Neural cell (in vitro differentiated cells): ENCODE measurements around the gene EN1. TPM values are rescaled to one million over a fixed set of nuclear protein-coding genes. Genes with fewer than 3 reads are reported as not detected.

Source experiments
- H2AFZ ChIP-seq: fragments of 200-600, 300-800 bp; sonication (generic), shearing (Covaris generic); 2 replicates; pipeline ENCODE4 v1.6.0; 2014; ENCODE audit warnings: low read depth, mild to moderate bottlenecking, antibody characterized with exemption, low read length, moderate library complexity
- H3F3A ChIP-seq: fragments of 200-600 bp; shearing (Covaris generic); 2 replicates; pipeline ENCODE4 v1.6.1; 2016; ENCODE audit warnings: mild to moderate bottlenecking, moderate library complexity, mixed read lengths, antibody characterized with exemption, low read length; ENCODE audit not compliant: insufficient read depth, poor library complexity, severe bottlenecking
- H3K27ac ChIP-seq: fragments of 200-600, 300-800 bp; sonication (generic), shearing (Covaris generic); 2 replicates; pipeline ENCODE4 v1.5.1; 2014; ENCODE audit warnings: mild to moderate bottlenecking, low read length, moderate library complexity
- H3K27me3 ChIP-seq: fragments of 300-800, 200-600 bp; sonication (generic), shearing (Covaris generic); 2 replicates; pipeline ENCODE4 v1.6.0; 2014; ENCODE audit warnings: mild to moderate bottlenecking, low read depth, low read length, moderate library complexity; ENCODE audit not compliant: insufficient read depth
- H3K36me3 ChIP-seq: fragments of 300-800, 200-600 bp; sonication (generic), shearing (Covaris generic); 2 replicates; pipeline ENCODE4 v1.5.1; 2014; ENCODE audit warnings: mild to moderate bottlenecking, antibody characterized with exemption, low read length, moderate library complexity; ENCODE audit not compliant: insufficient read depth
- H3K4me2 ChIP-seq: fragments of 300-800, 200-600 bp; sonication (generic), shearing (Covaris generic); 2 replicates; pipeline ENCODE4 v1.6.0; 2014; ENCODE audit warnings: mild to moderate bottlenecking, low read length
- H3K4me3 ChIP-seq: fragments of 300-800, 200-600 bp; sonication (generic), shearing (Covaris generic); 2 replicates; pipeline ENCODE4 v1.5.1; 2014; ENCODE audit warnings: mild to moderate bottlenecking, low read length, moderate library complexity
- H3K79me2 ChIP-seq: fragments of 200-600 bp; shearing (Covaris generic); replicated peaks from 2 replicates; pipeline ENCODE4 v1.6.0; 2014; ENCODE audit warnings: mild to moderate bottlenecking, low read length, moderate library complexity; ENCODE audit not compliant: insufficient read depth
- H3K9ac ChIP-seq: fragments of 300-800, 200-600 bp; sonication (generic), shearing (Covaris generic); 2 replicates; pipeline ENCODE4 v1.6.1; 2016; ENCODE audit warnings: mild to moderate bottlenecking, low read length, mixed read lengths
- H3K9me2 ChIP-seq: fragments of 200-600 bp; shearing (Covaris generic); 2 replicates; pipeline ENCODE4 v1.6.1; 2016; ENCODE audit warnings: mild to moderate bottlenecking, low read length, mixed read lengths; ENCODE audit not compliant: insufficient read depth
- H3K9me3 ChIP-seq: fragments of 200-600, 300-800 bp; sonication (generic), shearing (Covaris generic); 2 replicates; pipeline ENCODE4 v1.6.1; 2016; ENCODE audit warnings: mild to moderate bottlenecking, mixed run types, low read length, moderate library complexity, mixed read lengths
- H4K20me1 ChIP-seq: fragments of 200-600 bp; shearing (Covaris generic); 2 replicates; pipeline ENCODE4 v1.6.1; 2016; ENCODE audit warnings: mild to moderate bottlenecking, mixed run types; ENCODE audit not compliant: insufficient read depth
- CTCF ChIP-seq: fragments of 450-650 bp; IDR thresholded peaks from 2 replicates; pipeline ENCODE4 v1.5.1; 2014; ENCODE audit warnings: antibody characterized with exemption, mild to moderate bottlenecking, moderate library complexity; ENCODE audit not compliant: poor library complexity, severe bottlenecking
- EP300 ChIP-seq: fragments of 450-650 bp; conservative IDR thresholded peaks from 2 replicates; pipeline ENCODE4 v1.6.1; 2014; ENCODE audit warnings: antibody characterized with exemption, mild to moderate bottlenecking, moderate library complexity; ENCODE audit not compliant: poor library complexity, severe bottlenecking
- EZH2 ChIP-seq: fragments of 200-600, 300-800 bp; shearing (Covaris generic), sonication (generic); IDR thresholded peaks from 2 replicates; pipeline ENCODE4 v1.6.1; 2014; ENCODE audit warnings: antibody characterized with exemption, low read length, borderline replicate concordance, mild to moderate bottlenecking; ENCODE audit not compliant: insufficient read depth, poor library complexity, severe bottlenecking
- MXI1 ChIP-seq: fragments of 450-650 bp; conservative IDR thresholded peaks from 2 replicates; pipeline ENCODE4 v1.6.1; 2014; ENCODE audit warnings: antibody characterized with exemption, mild to moderate bottlenecking; ENCODE audit not compliant: poor library complexity, severe bottlenecking
- POLR2AphosphoS5 ChIP-seq: IDR thresholded peaks from 2 replicates; pipeline ENCODE4 v1.6.1; 2012
- RAD21 ChIP-seq: fragments of 450-650 bp; conservative IDR thresholded peaks from 2 replicates; pipeline ENCODE4 v1.6.1; 2014; ENCODE audit warnings: antibody characterized with exemption, mild to moderate bottlenecking, moderate library complexity
- REST ChIP-seq: IDR thresholded peaks from 2 replicates; pipeline ENCODE4 v1.6.1; 2012; ENCODE audit warnings: borderline replicate concordance
- SMC3 ChIP-seq: fragments of 450-650 bp; conservative IDR thresholded peaks from 2 replicates; pipeline ENCODE4 v1.6.1; 2014; ENCODE audit warnings: antibody characterized with exemption, mild to moderate bottlenecking, moderate library complexity; ENCODE audit not compliant: poor library complexity
- TAF1 ChIP-seq: IDR thresholded peaks from 2 replicates; pipeline ENCODE4 v1.6.1; 2012; ENCODE audit warnings: low read depth
- polyA plus RNA-seq: library from polyadenylated mRNA; depleted of rRNA; stranded (reverse); fragments of >200 nt; gene quantifications from 2 replicates; pipeline ENCODE4 v1.2.3, GENCODE V29; 2014

EN1 gene
- polyA plus RNA-seq, 1 donor from 2014 or later = not detected

GRCh38 chr2:118848381-118849225 is 1.2 kb upstream of the EN1 start:
- Histone ChIP-seq H3K4me2 (no peak overlapping the region), H3K9ac (no peak overlapping the region), H3K36me3 (no peaks in the 10 kb centered on the region), H4K20me1 (no peaks in the 10 kb centered on the region), H3K4me3 (no peak overlapping the region), H3F3A (no peaks in the 10 kb centered on the region), H3K9me3 (no peaks in the 10 kb centered on the region), H2AFZ (no peak overlapping the region), H3K27me3 (peaks cover 97% of the 10 kb centered on the region), H3K79me2 (no peaks in the 10 kb centered on the region), H3K9me2 (no peaks in the 10 kb centered on the region), H3K27ac (no peak overlapping the region)
- TF ChIP-seq REST (no peak), EZH2 (peak; percentile 91), EP300 (no peak), SMC3 (no peak), TAF1 (no peak), RAD21 (no peak)

GRCh38 chr2:118847762-118848172 is 319 bp upstream of the EN1 start:
- Histone ChIP-seq H3K9me3 (no peaks in the 10 kb centered on the region), H3K27me3 (peaks cover 97% of the 10 kb centered on the region), H3K27ac (no peak overlapping the region), H3K9me2 (no peaks in the 10 kb centered on the region), H3K9ac (no peak overlapping the region), H3K36me3 (no peaks in the 10 kb centered on the region), H3K4me2 (no peak overlapping the region), H3K4me3 (no peak overlapping the region), H3K79me2 (no peaks in the 10 kb centered on the region), H2AFZ (no peak overlapping the region), H4K20me1 (no peaks in the 10 kb centered on the region), H3F3A (no peaks in the 10 kb centered on the region)
- TF ChIP-seq POLR2AphosphoS5 (no peak), EZH2 (peak; percentile 64), CTCF (no peak), RAD21 (no peak), MXI1 (no peak)
